ENCODE measurements around the gene NRG2. TPM values are rescaled to one million over a fixed set of nuclear protein-coding genes. Genes with fewer than 3 reads are reported as not detected.

NRG2 gene
- total RNA-seq, 4 donors from 2014 or later: 2.5 to 21.2 (median 4.5) TPM; not detected in 1

GRCh38 chr5:139966856-139967255, 76.2 kb downstream of the NRG2 start:
- Histone ChIP-seq H3K27me3 (no peaks in the 10 kb centered on the region), H3K27ac (no peak overlapping the region), H3K4me3 (no peak overlapping the region), H3K9me3 (no peaks in the 10 kb centered on the region), H3K4me1 (no peaks in the 10 kb centered on the region), H3K36me3 (no peaks in the 10 kb centered on the region)
- no peak for DNase-seq
- TF ChIP-seq POLR2A (IDR thresholded peaks at IDR 0.05) (no peak), CTCF (IDR thresholded peaks at IDR 0.05) (no peak)
- intact Hi-C loops (cut with DNase I; ENCODE audit: low total_unique reads): loop anchor here (10.0 kb wide), 1 partner anchor 172 kb away; the partner anchor contains the start of gene PSD2

- no peak overlapping the region for H3K27ac ChIP-seq
- H3K4me3 ChIP-seq: no peak overlapping the region
- no peaks in the 10 kb centered on the region for H3K27me3 ChIP-seq
- no peaks in the 10 kb centered on the region for H3K4me1 ChIP-seq
- no peaks in the 10 kb centered on the region for H3K36me3 ChIP-seq
- TF ChIP-seq POLR2A (IDR thresholded peaks at IDR 0.05): no peak
- no peaks in the 10 kb centered on the region for H3K9me3 ChIP-seq
- no peak for DNase-seq
- intact Hi-C loops (cut with DNase I; ENCODE audit: low total_unique reads): loop anchor here (10.0 kb wide), 1 partner anchor 170 kb away; the partner anchor contains the start of gene PSD2
Measured at GRCh38 chr5:139964994-139965565, 78.0 kb downstream of the NRG2 start.

- Histone ChIP-seq H3K27me3 (no peaks in the 10 kb centered on the region), H3K4me3 (no peak overlapping the region), H3K36me3 (no peaks in the 10 kb centered on the region), H3K27ac (no peak overlapping the region), H3K9me3 (no peaks in the 10 kb centered on the region), H3K4me1 (no peaks in the 10 kb centered on the region)
- no peak for DNase-seq
- no peak for TF ChIP-seq POLR2A (IDR thresholded peaks at IDR 0.05)
- no peak for TF ChIP-seq CTCF (IDR thresholded peaks at IDR 0.05)
- intact Hi-C loops (cut with DNase I; ENCODE audit: low total_unique reads): loop anchor here (10.0 kb wide), 1 partner anchor 170 kb away; the partner anchor contains the start of gene PSD2
Measured at GRCh38 chr5:139964266-139964993, 78.7 kb downstream of the NRG2 start.

- H3K4me3 ChIP-seq: no peak overlapping the region
- intact Hi-C loops (cut with DNase I; ENCODE audit: low total_unique reads): loop anchor here (10.0 kb wide), 1 partner anchor 168 kb away; the partner anchor contains the start of gene PSD2
Measured at GRCh38 chr5:139962445-139962844, 80.7 kb downstream of the NRG2 start.

GRCh38 chr5:139961435-139962157, 81.5 kb downstream of the NRG2 start:
- TF ChIP-seq CTCF (IDR thresholded peaks at IDR 0.05) (no peak), POLR2A (IDR thresholded peaks at IDR 0.05) (no peak)
- intact Hi-C loops (cut with DNase I; ENCODE audit: low total_unique reads): loop anchor here (10.0 kb wide), 1 partner anchor 167 kb away; the partner anchor contains the start of gene PSD2

More at GRCh38 chr5:139962445-139962844, 80.7 kb downstream of the NRG2 start:
- H3K27me3 ChIP-seq: no peaks in the 10 kb centered on the region
- DNase-seq: no peak
- TF ChIP-seq POLR2A (IDR thresholded peaks at IDR 0.05): no peak
- no peak overlapping the region for H3K27ac ChIP-seq
- no peaks in the 10 kb centered on the region for H3K4me1 ChIP-seq
- no peaks in the 10 kb centered on the region for H3K9me3 ChIP-seq
- H3K36me3 ChIP-seq: no peaks in the 10 kb centered on the region

More at GRCh38 chr5:139961435-139962157, 81.5 kb downstream of the NRG2 start:
- Histone ChIP-seq H3K27me3 (no peaks in the 10 kb centered on the region), H3K36me3 (no peaks in the 10 kb centered on the region), H3K4me3 (no peak overlapping the region), H3K4me1 (no peaks in the 10 kb centered on the region), H3K27ac (no peak overlapping the region), H3K9me3 (no peaks in the 10 kb centered on the region)
- no peak for DNase-seq

Measured in uterus (tissue), 4 donors.